NCI-H774 (cell line): Measurements from ENCODE around the gene ITPKA.
"Not testable (repeated sequence)": the region's sequence is repeated elsewhere in the genome, so short reads cannot be mapped to it uniquely, and the experiment has no call there.

ENCODE experiments used
- DNase-seq: peaks from one replicate; lab custom pipeline; 2025; lab: John Stamatoyannopoulos, UW

Gene ITPKA

GRCh38 chr15:41493205-41493901, at the start of gene ITPKA:
ITPKA (plus strand) TSS chr15:41493874; CDS start chr15:41493928, 54 bp downstream.
- DNase-seq = peak; percentile 47

- DNase-seq = no peak
Measured at GRCh38 chr15:41445399-41445798, 48.3 kb upstream of the ITPKA start.

GRCh38 chr15:41462084-41462795, 31.4 kb upstream of the ITPKA start:
- no peak for DNase-seq

- DNase-seq = no peak
Measured at GRCh38 chr15:41464889-41465580, 28.6 kb upstream of the ITPKA start.

DNA sequence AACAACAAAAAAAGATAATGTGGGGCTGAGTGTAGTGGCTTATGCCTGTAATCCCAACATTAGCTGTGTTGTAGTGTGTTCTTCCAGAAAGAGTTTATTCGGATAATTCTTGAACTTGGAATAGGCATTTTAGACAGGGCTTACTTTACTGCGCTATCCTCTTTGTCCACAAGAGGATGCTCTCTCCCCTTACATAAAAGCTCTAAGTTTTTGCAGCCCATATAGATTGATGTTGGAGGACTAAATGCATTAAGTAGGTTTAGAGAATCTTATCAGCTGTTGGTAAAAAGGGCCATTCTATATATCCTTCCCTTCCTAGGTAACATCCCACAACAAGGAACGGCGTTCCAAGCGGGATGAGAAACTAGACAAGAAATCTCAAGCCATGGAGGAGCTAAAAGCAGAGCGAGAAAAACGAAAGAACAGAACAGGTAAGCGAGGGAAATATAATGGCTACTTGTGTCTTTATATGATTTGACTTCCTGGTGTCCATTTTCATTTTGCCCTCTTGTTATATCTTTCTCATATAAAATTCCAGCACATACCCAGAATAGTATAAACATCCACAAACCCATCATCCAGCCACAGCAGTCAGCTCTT, 27.8 kb upstream of the ITPKA start:
- peak; percentile 7 for DNase-seq

GRCh38 chr15:41466711-41467110, 27.0 kb upstream of the ITPKA start:
- DNase-seq = no peak

GRCh38 chr15:41469644-41470043, 24.0 kb upstream of the ITPKA start:
- not testable (repeated sequence) for DNase-seq

GRCh38 chr15:41473418-41473817, 20.3 kb upstream of the ITPKA start:
- DNase-seq = no peak

DNA sequence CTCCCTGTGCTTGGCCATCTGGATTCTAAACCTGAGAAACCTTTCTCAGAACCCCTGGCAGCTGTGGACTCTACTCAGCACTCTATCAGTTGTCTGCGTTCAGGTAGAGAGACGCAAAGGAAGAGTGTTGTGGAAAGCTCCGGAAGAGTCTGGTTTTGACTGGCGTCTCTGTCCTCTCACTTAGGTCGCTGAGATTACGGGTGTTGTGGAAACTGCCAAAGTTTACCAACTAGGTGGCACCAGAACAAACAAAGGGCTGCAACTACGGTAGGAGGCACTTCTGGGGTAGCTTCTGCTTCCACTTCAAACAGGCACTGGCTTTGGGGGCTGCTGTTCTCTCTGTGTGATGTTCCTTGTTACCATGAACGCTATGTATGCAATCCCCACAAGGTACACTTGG, 19.2 kb upstream of the ITPKA start:
- DNase-seq = no peak

DNA sequence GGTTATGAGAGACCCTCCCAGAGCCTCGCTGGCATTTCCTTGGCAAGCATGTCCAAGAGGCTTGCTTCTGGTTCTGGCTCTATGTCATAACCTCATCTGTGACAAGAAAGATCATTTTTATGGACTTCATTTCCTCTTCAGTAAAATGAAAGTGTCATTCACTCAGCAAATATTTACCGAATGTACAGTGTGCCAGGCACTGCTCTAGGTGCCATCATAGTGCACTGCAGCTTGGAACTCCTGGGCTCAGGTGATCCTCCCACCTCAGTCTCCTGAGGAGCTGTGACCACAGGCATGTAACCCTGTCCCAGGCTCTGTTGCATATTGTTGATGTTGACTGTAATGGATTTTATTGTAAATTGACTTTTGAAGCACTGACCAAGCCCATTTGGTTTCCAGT, 18.7 kb upstream of the ITPKA start:
- no peak for DNase-seq

GRCh38 chr15:41476416-41477048, 17.1 kb upstream of the ITPKA start:
- DNase-seq = no peak

- no peak for DNase-seq
Measured at GRCh38 chr15:41480396-41481140, 13.1 kb upstream of the ITPKA start.

GRCh38 chr15:41482110-41482877, 11.4 kb upstream of the ITPKA start:
- DNase-seq = no peak

- DNase-seq = no peak
Measured at GRCh38 chr15:41483115-41483514, 10.6 kb upstream of the ITPKA start.

- no peak for DNase-seq
Measured at GRCh38 chr15:41483519-41483918, 10.2 kb upstream of the ITPKA start.

- no peak for DNase-seq
Measured at GRCh38 chr15:41484937-41485625, 8.6 kb upstream of the ITPKA start.

DNA sequence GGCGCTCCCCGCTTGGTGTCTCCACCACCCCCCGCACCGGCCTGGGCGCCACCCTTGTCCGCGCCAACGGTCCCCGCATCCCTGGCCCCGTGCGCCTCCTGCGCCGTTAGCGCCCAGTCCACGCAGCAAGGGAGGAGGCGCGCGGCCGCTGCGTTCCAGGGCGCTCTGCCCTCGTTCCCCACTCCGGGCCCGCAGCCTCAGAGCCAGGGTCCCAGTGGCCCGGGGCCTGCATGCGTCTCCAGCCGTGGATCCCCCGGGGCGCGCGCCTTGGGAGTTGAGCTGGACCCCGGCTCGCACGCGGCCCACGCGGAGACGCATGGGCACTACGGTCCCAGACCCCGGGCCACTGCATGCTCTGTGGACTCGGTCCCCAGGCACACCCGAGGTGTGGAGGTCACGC, 7.4 kb upstream of the ITPKA start:
- DNase-seq = no peak

- no peak for DNase-seq
Measured at GRCh38 chr15:41487381-41487780, 6.3 kb upstream of the ITPKA start.

- no peak for DNase-seq
Measured at GRCh38 chr15:41487802-41488201, 5.9 kb upstream of the ITPKA start.

GRCh38 chr15:41489641-41490040, 4.0 kb upstream of the ITPKA start:
- DNase-seq = no peak
